SK-N-MC (cell line): Measurements from ENCODE around the gene MET.

Experiments
- EZH2 ChIP-seq: fragments of 200-600 bp; sonication (generic); IDR thresholded peaks from one replicate; pipeline ENCODE4 v1.6.1; 2017; ENCODE audit warnings: antibody characterized with exemption
- FOXP2 ChIP-seq: optimal IDR thresholded peaks from 2 replicates; pipeline ENCODE3; 2011; ENCODE audit warnings: mild to moderate bottlenecking, moderate library complexity; ENCODE audit not compliant: insufficient read depth; ENCODE audit errors: extremely low read length, control extremely low read depth
- POLR2AphosphoS5 ChIP-seq: IDR thresholded peaks from 2 replicates; pipeline ENCODE4 v1.6.1; 2012; ENCODE audit warnings: mild to moderate bottlenecking, low read depth, low read length, borderline replicate concordance

- TF ChIP-seq EZH2: no peak
- TF ChIP-seq POLR2AphosphoS5: no peak
- TF ChIP-seq FOXP2: no peak
These were observed 68.9 kb downstream of the MET start for GRCh38 chr7:116740755-116741462.
